HepG2 (cell line): ENCODE measurements around the gene RTEL1. TPM values are rescaled to one million over a fixed set of nuclear protein-coding genes. Genes with fewer than 3 reads are reported as not detected.

Source experiments
- CBX1 ChIP-seq: IDR thresholded peaks from one replicate; pipeline ENCODE4 v1.6.1; 2016; ENCODE audit warnings: antibody characterized with exemption, low read depth
- GZF1 ChIP-seq: sonication (generic); formaldehyde crosslinking; IDR thresholded peaks from 2 replicates; pipeline ENCODE4 v1.5.1; 2020; ENCODE audit warnings: mild to moderate bottlenecking, missing genetic modification reagents
- ISX ChIP-seq: sonication (generic); formaldehyde crosslinking; conservative IDR thresholded peaks from 2 replicates; pipeline ENCODE4 v1.5.0; 2020; ENCODE audit warnings: missing genetic modification reagents
- KDM6A ChIP-seq: IDR thresholded peaks from 2 replicates; pipeline ENCODE4 v1.6.1; 2016; ENCODE audit warnings: low read depth
- KLF9 ChIP-seq: IDR thresholded peaks from 2 replicates; pipeline ENCODE4 v1.6.1; 2016; ENCODE audit warnings: low read depth
- MAZ ChIP-seq, 2 experiments: sonication (generic) in 1 of 2; formaldehyde crosslinking in 1 of 2; IDR thresholded peaks; 2 replicates each; pipeline versions ENCODE4 v1.5.0 to v1.6.1; 2012 to 2020; ENCODE audit warnings: low read depth in 2 of 2, mild to moderate bottlenecking in 2 of 2, borderline replicate concordance in 1 of 2, improper control_type of control experiment in 1 of 2, low read length in 1 of 2, missing genetic modification reagents in 1 of 2, moderate library complexity in 1 of 2
- SP1 ChIP-seq, 2 experiments: fragments of 450-650 bp in 1 of 2; sonication (generic) in 1 of 2; formaldehyde crosslinking in 1 of 2; IDR thresholded peaks; 2 replicates each; pipeline versions ENCODE4 v1.4.0 to v1.6.1; 2016 to 2020; ENCODE audit warnings: missing genetic modification reagents in 1 of 2
- TBP ChIP-seq: sonication (generic); formaldehyde crosslinking; IDR thresholded peaks from 2 replicates; pipeline ENCODE4 v1.5.0; 2020; ENCODE audit warnings: missing genetic modification reagents
- ZNF205 ChIP-seq: IDR thresholded peaks from 2 replicates; pipeline ENCODE4 v1.6.1; 2018; ENCODE audit warnings: missing biosample characterization, missing genetic modification reagents
- polyA plus RNA-seq, 8 experiments: library from polyadenylated mRNA; depleted of rRNA in 3 of 8; stranded (reverse) in 7 of 8; unstranded in 1 of 8; fragments of >200 nt; fragmentation: Illumina TruSeq in 4 of 8; extraction: Trizol in 4 of 8; gene quantifications; 2 replicates each; pipeline versions ENCODE4 v1.2.1 to v1.2.3, GENCODE V29; 2011 to 2016; ENCODE audit warnings: low read depth in 4 of 8, missing spikeins in 1 of 8, mixed read lengths in 1 of 8; ENCODE audit not compliant: insufficient read depth in 1 of 8
- total RNA-seq, 5 experiments: library from RNA; depleted of rRNA; stranded (reverse); fragments of >200 nt; fragmentation: Illumina TruSeq; extraction: Trizol; gene quantifications; 2 replicates each; pipeline ENCODE4 v1.2.3, GENCODE V29; 2016; ENCODE audit warnings: low read depth in 1 of 5
- TF ChIP-seq, protein P1 (sequence below): sonication (generic); formaldehyde crosslinking; IDR thresholded peaks from 2 replicates; pipeline ENCODE4 v1.4.0; 2020; ENCODE audit warnings: mild to moderate bottlenecking, missing genetic modification reagents
- TF ChIP-seq, protein P2 (sequence below): sonication (generic); formaldehyde crosslinking; conservative IDR thresholded peaks from 2 replicates; pipeline ENCODE4 v1.4.0; 2020; ENCODE audit warnings: missing genetic modification reagents
- TF ChIP-seq, protein P3 (sequence below): sonication (generic); formaldehyde crosslinking; IDR thresholded peaks from 2 replicates; pipeline ENCODE4 v1.4.0; 2020; ENCODE audit warnings: missing genetic modification reagents

The RTEL1 gene
- total and polyA plus RNA-seq, 2 of the 13 experiments (the other 11 are each of a cell fraction or from before 2014, with no cell fraction given) = 21.8 to 36.4 TPM

DNA sequence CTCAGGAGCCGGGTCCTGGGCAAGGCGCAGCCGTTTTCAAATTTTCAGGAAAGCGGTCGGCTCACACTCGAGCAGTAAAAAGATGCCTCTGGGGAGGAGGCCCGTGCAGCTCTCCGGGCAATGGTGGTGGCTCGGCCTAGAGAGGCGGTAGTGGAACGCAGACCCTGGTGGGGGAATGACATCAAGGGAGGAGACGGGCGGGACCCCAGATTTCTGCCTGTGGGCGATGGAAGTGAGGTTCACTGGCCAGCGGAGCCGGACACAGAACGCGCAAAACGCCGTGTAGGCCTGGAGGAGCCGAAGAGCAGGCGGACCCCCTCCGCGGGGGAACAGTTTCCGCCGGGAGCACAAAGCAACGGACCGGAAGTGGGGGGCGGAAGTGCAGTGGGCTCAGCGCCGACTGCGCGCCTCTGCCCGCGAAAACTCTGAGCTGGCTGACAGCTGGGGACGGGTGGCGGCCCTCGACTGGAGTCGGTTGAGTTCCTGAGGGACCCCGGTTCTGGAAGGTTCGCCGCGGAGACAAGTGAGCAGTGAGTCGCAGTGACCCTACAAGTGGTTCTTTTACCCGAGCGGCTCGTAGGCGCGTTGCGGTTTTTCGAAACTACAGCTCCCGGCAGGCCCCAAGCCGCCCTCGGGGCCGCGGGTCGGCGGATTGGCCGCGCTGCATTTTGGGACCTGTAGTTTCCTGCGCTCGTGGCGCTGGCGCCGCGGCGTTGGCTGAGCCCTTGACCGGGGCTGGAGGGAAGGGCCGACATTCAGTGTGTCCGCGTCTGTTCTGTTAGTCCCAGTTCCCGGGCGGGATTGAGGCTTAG lies at the start of gene RTEL1 (continued):
- TF ChIP-seq, protein P1, sequence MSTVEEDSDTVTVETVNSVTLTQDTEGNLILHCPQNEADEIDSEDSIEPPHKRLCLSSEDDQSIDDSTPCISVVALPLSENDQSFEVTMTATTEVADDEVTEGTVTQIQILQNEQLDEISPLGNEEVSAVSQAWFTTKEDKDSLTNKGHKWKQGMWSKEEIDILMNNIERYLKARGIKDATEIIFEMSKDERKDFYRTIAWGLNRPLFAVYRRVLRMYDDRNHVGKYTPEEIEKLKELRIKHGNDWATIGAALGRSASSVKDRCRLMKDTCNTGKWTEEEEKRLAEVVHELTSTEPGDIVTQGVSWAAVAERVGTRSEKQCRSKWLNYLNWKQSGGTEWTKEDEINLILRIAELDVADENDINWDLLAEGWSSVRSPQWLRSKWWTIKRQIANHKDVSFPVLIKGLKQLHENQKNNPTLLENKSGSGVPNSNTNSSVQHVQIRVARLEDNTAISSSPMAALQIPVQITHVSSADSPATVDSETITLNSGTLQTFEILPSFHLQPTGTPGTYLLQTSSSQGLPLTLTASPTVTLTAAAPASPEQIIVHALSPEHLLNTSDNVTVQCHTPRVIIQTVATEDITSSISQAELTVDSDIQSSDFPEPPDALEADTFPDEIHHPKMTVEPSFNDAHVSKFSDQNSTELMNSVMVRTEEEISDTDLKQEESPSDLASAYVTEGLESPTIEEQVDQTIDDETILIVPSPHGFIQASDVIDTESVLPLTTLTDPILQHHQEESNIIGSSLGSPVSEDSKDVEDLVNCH (CRISPR knock-in tag) = 0 out of 2 replicates have a peak, but pooled peaks have one; percentile 14
- TF ChIP-seq GZF1 (CRISPR knock-in tag) (no peak; the same call in 1 of the 2 replicates), SP1 (IDR thresholded peaks at IDR 0.05) (no peak), SP1 (CRISPR knock-in tag; IDR thresholded peaks at IDR 0.05) (peak; percentile 95), CBX1 (peak; percentile 85), MAZ (IDR thresholded peaks at IDR 0.05; ENCODE audit: borderline replicate concordance, low read depth, low read length) (peak; percentile 91), MAZ (CRISPR knock-in tag; IDR thresholded peaks at IDR 0.05; ENCODE audit: low read depth) (peak; percentile 97), KLF9 (CRISPR knock-in tag) (no peak), ZNF205 (CRISPR knock-in tag) (peak; percentile 97), TBP (CRISPR knock-in tag) (peak; percentile 98), ISX (CRISPR knock-in tag) (peak; percentile 97), KDM6A (CRISPR knock-in tag) (no peak)
- TF ChIP-seq, protein P2, sequence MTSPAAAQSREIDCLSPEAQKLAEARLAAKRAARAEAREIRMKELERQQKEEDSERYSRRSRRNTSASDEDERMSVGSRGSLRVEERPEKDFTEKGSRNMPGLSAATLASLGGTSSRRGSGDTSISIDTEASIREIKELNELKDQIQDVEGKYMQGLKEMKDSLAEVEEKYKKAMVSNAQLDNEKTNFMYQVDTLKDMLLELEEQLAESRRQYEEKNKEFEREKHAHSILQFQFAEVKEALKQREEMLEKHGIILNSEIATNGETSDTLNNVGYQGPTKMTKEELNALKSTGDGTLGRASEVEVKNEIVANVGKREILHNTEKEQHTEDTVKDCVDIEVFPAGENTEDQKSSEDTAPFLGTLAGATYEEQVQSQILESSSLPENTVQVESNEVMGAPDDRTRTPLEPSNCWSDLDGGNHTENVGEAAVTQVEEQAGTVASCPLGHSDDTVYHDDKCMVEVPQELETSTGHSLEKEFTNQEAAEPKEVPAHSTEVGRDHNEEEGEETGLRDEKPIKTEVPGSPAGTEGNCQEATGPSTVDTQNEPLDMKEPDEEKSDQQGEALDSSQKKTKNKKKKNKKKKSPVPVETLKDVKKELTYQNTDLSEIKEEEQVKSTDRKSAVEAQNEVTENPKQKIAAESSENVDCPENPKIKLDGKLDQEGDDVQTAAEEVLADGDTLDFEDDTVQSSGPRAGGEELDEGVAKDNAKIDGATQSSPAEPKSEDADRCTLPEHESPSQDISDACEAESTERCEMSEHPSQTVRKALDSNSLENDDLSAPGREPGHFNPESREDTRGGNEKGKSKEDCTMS = 0 out of 2 replicates have a peak, but pooled peaks have one; percentile 43
- TF ChIP-seq, protein P3, sequence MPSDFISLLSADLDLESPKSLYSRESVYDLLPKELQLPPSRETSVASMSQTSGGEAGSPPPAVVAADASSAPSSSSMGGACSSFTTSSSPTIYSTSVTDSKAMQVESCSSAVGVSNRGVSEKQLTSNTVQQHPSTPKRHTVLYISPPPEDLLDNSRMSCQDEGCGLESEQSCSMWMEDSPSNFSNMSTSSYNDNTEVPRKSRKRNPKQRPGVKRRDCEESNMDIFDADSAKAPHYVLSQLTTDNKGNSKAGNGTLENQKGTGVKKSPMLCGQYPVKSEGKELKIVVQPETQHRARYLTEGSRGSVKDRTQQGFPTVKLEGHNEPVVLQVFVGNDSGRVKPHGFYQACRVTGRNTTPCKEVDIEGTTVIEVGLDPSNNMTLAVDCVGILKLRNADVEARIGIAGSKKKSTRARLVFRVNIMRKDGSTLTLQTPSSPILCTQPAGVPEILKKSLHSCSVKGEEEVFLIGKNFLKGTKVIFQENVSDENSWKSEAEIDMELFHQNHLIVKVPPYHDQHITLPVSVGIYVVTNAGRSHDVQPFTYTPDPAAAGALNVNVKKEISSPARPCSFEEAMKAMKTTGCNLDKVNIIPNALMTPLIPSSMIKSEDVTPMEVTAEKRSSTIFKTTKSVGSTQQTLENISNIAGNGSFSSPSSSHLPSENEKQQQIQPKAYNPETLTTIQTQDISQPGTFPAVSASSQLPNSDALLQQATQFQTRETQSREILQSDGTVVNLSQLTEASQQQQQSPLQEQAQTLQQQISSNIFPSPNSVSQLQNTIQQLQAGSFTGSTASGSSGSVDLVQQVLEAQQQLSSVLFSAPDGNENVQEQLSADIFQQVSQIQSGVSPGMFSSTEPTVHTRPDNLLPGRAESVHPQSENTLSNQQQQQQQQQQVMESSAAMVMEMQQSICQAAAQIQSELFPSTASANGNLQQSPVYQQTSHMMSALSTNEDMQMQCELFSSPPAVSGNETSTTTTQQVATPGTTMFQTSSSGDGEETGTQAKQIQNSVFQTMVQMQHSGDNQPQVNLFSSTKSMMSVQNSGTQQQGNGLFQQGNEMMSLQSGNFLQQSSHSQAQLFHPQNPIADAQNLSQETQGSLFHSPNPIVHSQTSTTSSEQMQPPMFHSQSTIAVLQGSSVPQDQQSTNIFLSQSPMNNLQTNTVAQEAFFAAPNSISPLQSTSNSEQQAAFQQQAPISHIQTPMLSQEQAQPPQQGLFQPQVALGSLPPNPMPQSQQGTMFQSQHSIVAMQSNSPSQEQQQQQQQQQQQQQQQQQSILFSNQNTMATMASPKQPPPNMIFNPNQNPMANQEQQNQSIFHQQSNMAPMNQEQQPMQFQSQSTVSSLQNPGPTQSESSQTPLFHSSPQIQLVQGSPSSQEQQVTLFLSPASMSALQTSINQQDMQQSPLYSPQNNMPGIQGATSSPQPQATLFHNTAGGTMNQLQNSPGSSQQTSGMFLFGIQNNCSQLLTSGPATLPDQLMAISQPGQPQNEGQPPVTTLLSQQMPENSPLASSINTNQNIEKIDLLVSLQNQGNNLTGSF (CRISPR knock-in tag) = peak; percentile 91
